Measurements from ENCODE around the gene MECR. TPM values are rescaled to one million over a fixed set of nuclear protein-coding genes. Genes with fewer than 3 reads are reported as not detected.

Gene MECR
- total and polyA plus RNA-seq, 2 experiments from 2014 or later: 25.7 to 32.3 TPM

- Mint-ChIP-seq H3K36me3 (ENCODE audit: low read depth) (peaks cover 5% of the 10 kb centered on the region; the same call in 2 of the 3 replicates), H3K9me3 (no peaks in the 10 kb centered on the region; the same call in 2 of the 3 replicates), H3K4me1 (peaks cover 43% of the 10 kb centered on the region), H3K4me3 (peak overlapping the region; percentile 81), H3K27ac (no peak overlapping the region), H3K27me3 (ENCODE audit: insufficient read depth, low read depth, poor library complexity) (peaks cover 53% of the 10 kb centered on the region)
- peak; percentile 84 for DNase-seq (ENCODE audit: low spot score)
- TF ChIP-seq NANOG (IDR thresholded peaks at IDR 0.05; ENCODE audit: borderline replicate concordance) (no peak), POLR2AphosphoS5 (IDR thresholded peaks at IDR 0.05; ENCODE audit: low read depth) (0 out of 2 replicates have a peak, but pooled peaks have one; percentile 29)
- peaks cover 2% of the 10 kb centered on the region; the same call in 1 of the 2 replicates for H4K20me1 ChIP-seq (replicated peaks; ENCODE audit: insufficient read depth)
- H3K4me3 ChIP-seq: peak overlapping the region; percentile 72
- peak overlapping the region; percentile 95 for H3K4me2 ChIP-seq
- peaks cover 32% of the 10 kb centered on the region for H3K4me1 ChIP-seq (ENCODE audit: insufficient read depth)
- no peaks in the 10 kb centered on the region for H3K36me3 ChIP-seq (ENCODE audit: insufficient read depth)
- H2AFZ ChIP-seq: peak overlapping the region; percentile 95
- H3K9me2 ChIP-seq (ENCODE audit: insufficient read depth): no peaks in the 10 kb centered on the region
- 0 out of 2 replicates have a peak, but pooled peaks cover 6% of the 10 kb centered on the region for H3K79me2 ChIP-seq (replicated peaks; ENCODE audit: insufficient read depth)
- H3F3A ChIP-seq (replicated peaks; ENCODE audit: low read depth): no peaks in the 10 kb centered on the region
- no peak overlapping the region for H3K27ac ChIP-seq (ENCODE audit: low read depth)
- H3K27me3 ChIP-seq (ENCODE audit: insufficient read depth): peaks cover 50% of the 10 kb centered on the region
- ATAC-seq: peak; percentile 65
Observed at GRCh38 chr1:29259802-29260441, 29.2 kb upstream of the MECR start.

- no peaks in the 10 kb centered on the region for H3K9me2 ChIP-seq (ENCODE audit: insufficient read depth)
- peak overlapping the region; percentile 81 for H3K4me3 Mint-ChIP-seq
- H3K36me3 ChIP-seq (ENCODE audit: insufficient read depth): no peaks in the 10 kb centered on the region
- H3K27me3 Mint-ChIP-seq (ENCODE audit: insufficient read depth, low read depth, poor library complexity): peaks cover 56% of the 10 kb centered on the region
- peaks cover 50% of the 10 kb centered on the region for H3K27me3 ChIP-seq (ENCODE audit: insufficient read depth)
- H3F3A ChIP-seq (replicated peaks; ENCODE audit: low read depth): no peaks in the 10 kb centered on the region
- peak overlapping the region; percentile 72 for H3K4me3 ChIP-seq
- H3K4me1 Mint-ChIP-seq: peaks cover 46% of the 10 kb centered on the region
- H3K4me1 ChIP-seq (ENCODE audit: insufficient read depth): peaks cover 32% of the 10 kb centered on the region
- DNase-seq (ENCODE audit: low spot score) (peak; percentile 58), ATAC-seq (peak; percentile 47)
- H3K36me3 Mint-ChIP-seq (ENCODE audit: low read depth): peaks cover 5% of the 10 kb centered on the region; the same call in 2 of the 3 replicates
- no peak overlapping the region for H3K27ac Mint-ChIP-seq
- no peak overlapping the region for H2AFZ ChIP-seq
- H4K20me1 ChIP-seq (replicated peaks; ENCODE audit: insufficient read depth): peaks cover 2% of the 10 kb centered on the region; the same call in 1 of the 2 replicates
- TF ChIP-seq CTCF (conservative IDR thresholded peaks at IDR 0.05; ENCODE audit: low read depth in 2 of 2) (0 out of 4 replicates have a peak, but pooled peaks of 1 of the 2 experiments have one; percentile 5), CREB1 (CRISPR knock-in tag; IDR thresholded peaks at IDR 0.05; ENCODE audit: low read depth) (no peak)
- no peak overlapping the region for H3K27ac ChIP-seq (ENCODE audit: low read depth)
- H3K4me2 ChIP-seq: peak overlapping the region; percentile 95
- H3K79me2 ChIP-seq (replicated peaks; ENCODE audit: insufficient read depth): 0 out of 2 replicates have a peak, but pooled peaks cover 6% of the 10 kb centered on the region
- no peaks in the 10 kb centered on the region; the same call in 2 of the 3 replicates for H3K9me3 Mint-ChIP-seq
Observed at GRCh38 chr1:29258976-29259801, 28.5 kb upstream of the MECR start.
